Prostate gland (tissue), 2 donors: Measurements from ENCODE around the gene MAMSTR. TPM values are rescaled to one million over a fixed set of nuclear protein-coding genes. Genes with fewer than 3 reads are reported as not detected.

Experiments
- DNase-seq: peaks from one replicate; pipeline ENCODE4 v3.0.0-alpha.2; 2019; ENCODE audit warnings: low spot score
- H3K27ac ChIP-seq, 2 donors: fragments of 200-600 bp; sonication (generic); 2 replicates each; pipeline ENCODE4 v1.5.1; 2017 to 2019
- H3K27me3 ChIP-seq: fragments of 200-600 bp; sonication (generic); replicated peaks from 2 replicates; pipeline ENCODE4 v1.5.1; 2019; ENCODE audit not compliant: insufficient read depth
- H3K36me3 ChIP-seq, 2 donors: fragments of 200-600 bp; sonication (generic); 1 replicate in 1 of 2; 2 replicates in 1 of 2; pipeline versions ENCODE4 v1.5.1 to v1.8.1; 2017 to 2019
- H3K4me1 ChIP-seq: fragments of 200-600 bp; sonication (generic); replicated peaks from 2 replicates; pipeline ENCODE4 v1.5.1; 2019
- H3K4me3 ChIP-seq, 2 donors: fragments of 200-600 bp; sonication (generic); 2 replicates each; pipeline ENCODE4 v1.5.1; 2017 to 2019
- H3K9me3 ChIP-seq: fragments of 200-600 bp; sonication (generic); 2 replicates; pipeline ENCODE4 v1.5.1; 2017
- CTCF ChIP-seq, 4 experiments: fragments of 200-600 bp in 2 of 4; fragments of 450-650 bp in 2 of 4; sonication (generic) in 2 of 4; IDR thresholded peaks; 1 replicate in 3 of 4; 2 replicates in 1 of 4; pipeline ENCODE4 v1.5.1; 2016 to 2019; ENCODE audit warnings: antibody characterized with exemption in 4 of 4, mild to moderate bottlenecking in 2 of 4, moderate library complexity in 2 of 4
- POLR2A ChIP-seq: fragments of 450-650 bp; IDR thresholded peaks from one replicate; pipeline ENCODE4 v1.6.1; 2016; ENCODE audit warnings: antibody characterized with exemption, mild to moderate bottlenecking
- POLR2AphosphoS5 ChIP-seq: sonication (generic); formaldehyde crosslinking; IDR thresholded peaks from one replicate; pipeline ENCODE4 v1.6.1; 2017; ENCODE audit warnings: antibody characterized with exemption
- WGBS: methylation state at CpG from one replicate; pipeline ENCODE4 v1.1.5; 2018; 5-methylcytosine and 5-hydroxymethylcytosine counted together
- intact Hi-C: fragments of 100-400 bp; cut with DNase I; formaldehyde crosslinking; loops from one replicate; pipeline ENCODE4 v1.14.2; 2022
- total RNA-seq, 2 donors: library from RNA; depleted of rRNA; stranded (reverse); fragments of >200 nt; gene quantifications; one replicate each; pipeline ENCODE4 v1.1.0, GENCODE V29; 2016

MAMSTR gene
- total RNA-seq, 2 donors from 2014 or later = 2.6 to 13.9 TPM

- intact Hi-C loops = loop anchor here (10.0 kb wide), 1 partner anchor 65 kb away; the partner anchor contains the start of gene NTN5
- TF ChIP-seq CTCF (IDR thresholded peaks at IDR 0.05) = no peak
- TF ChIP-seq POLR2AphosphoS5 = no peak
- no peak for TF ChIP-seq POLR2A
- Histone ChIP-seq H3K9me3 (no peaks in the 10 kb centered on the region), H3K27ac (peak overlapping the region; percentile 61 to 71), H3K36me3 (no peaks in the 10 kb centered on the region), H3K4me1 (peaks cover 7% of the 10 kb centered on the region), H3K27me3 (no peaks in the 10 kb centered on the region), H3K4me3 (peak overlapping the region; percentile 38 to 40)
- DNase-seq = no peak
- 13% methylated on average over 31 of the region's 51 CpGs for WGBS
Measured at GRCh38 chr19:48739404-48740163, 20.1 kb upstream of the MAMSTR start.

- Histone ChIP-seq H3K4me1 (peaks cover 7% of the 10 kb centered on the region), H3K27ac (peak overlapping the region; percentile 61 to 71), H3K36me3 (no peaks in the 10 kb centered on the region), H3K9me3 (no peaks in the 10 kb centered on the region), H3K27me3 (no peaks in the 10 kb centered on the region), H3K4me3 (peak overlapping the region; percentile 38 to 40)
- intact Hi-C loops = loop anchor here (10.0 kb wide), 1 partner anchor 64 kb away; the partner anchor contains the start of gene NTN5
- peak; percentile 26 for TF ChIP-seq POLR2A
- TF ChIP-seq POLR2AphosphoS5 = no peak
- peak; percentile 41 to 78 (median 62) for TF ChIP-seq CTCF (IDR thresholded peaks at IDR 0.05)
- 2% methylated on average over 46 of the region's 96 CpGs for WGBS
- DNase-seq = peak; percentile 94
Measured at GRCh38 chr19:48738557-48739403, 19.3 kb upstream of the MAMSTR start.

DNA sequence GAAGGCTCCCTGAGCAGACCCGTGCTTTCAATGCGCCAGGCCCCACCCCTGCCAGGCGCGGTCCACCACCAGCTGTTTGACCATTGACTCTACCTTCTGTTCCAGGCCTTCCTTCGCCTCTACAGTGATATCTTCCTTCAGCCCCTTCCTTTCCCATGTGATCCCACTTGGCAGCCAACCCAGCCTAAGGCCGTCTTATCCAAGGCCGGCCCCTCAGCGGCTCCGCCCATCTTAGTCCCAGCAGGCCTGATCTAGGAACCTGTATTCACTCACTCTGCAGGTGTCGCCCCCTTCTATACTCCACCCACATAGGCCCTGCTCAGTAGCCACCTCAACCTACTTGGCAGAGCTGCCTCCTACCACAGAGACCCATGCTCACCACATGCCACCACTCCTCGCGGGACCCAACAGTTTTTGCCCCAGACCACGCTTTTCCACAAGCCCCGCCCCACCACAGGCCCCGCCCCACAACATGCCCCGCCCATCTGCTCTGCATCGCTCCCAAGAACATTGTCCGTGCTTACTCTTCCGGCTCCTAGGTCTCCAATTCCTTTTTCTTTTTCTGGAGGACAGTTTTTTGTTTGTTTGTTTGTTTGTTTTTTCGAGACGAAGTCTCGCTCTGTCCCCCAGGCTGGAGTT is 18.0 kb upstream of the MAMSTR start:
- H3K36me3 ChIP-seq = no peaks in the 10 kb centered on the region
- no peak for TF ChIP-seq CTCF (IDR thresholded peaks at IDR 0.05)
- TF ChIP-seq POLR2A = no peak
- no peak for TF ChIP-seq POLR2AphosphoS5
- peaks cover 7% of the 10 kb centered on the region for H3K4me1 ChIP-seq
- WGBS = 69% methylated on average over 22 of the region's 22 CpGs
- no peak overlapping the region for H3K27ac ChIP-seq
- no peaks in the 10 kb centered on the region for H3K27me3 ChIP-seq
- intact Hi-C loops = loop anchor here (10.0 kb wide), 1 partner anchor 63 kb away; the partner anchor contains the start of gene NTN5
- no peak overlapping the region for H3K4me3 ChIP-seq
- H3K9me3 ChIP-seq = no peaks in the 10 kb centered on the region
- no peak for DNase-seq

- intact Hi-C loops = loop anchor here (10.0 kb wide), 1 partner anchor 60 kb away; the partner anchor contains the start of gene NTN5
- WGBS = 23% methylated on average over 38 of the region's 38 CpGs
- DNase-seq = no peak
- H3K27ac ChIP-seq = no peak overlapping the region
- H3K4me3 ChIP-seq = no peak overlapping the region
- TF ChIP-seq POLR2AphosphoS5 (no peak), POLR2A (no peak), CTCF (IDR thresholded peaks at IDR 0.05) (no peak)
- H3K9me3 ChIP-seq = no peaks in the 10 kb centered on the region
- H3K27me3 ChIP-seq = no peaks in the 10 kb centered on the region
- no peaks in the 10 kb centered on the region for H3K36me3 ChIP-seq
- H3K4me1 ChIP-seq = peaks cover 7% of the 10 kb centered on the region
Measured at GRCh38 chr19:48735031-48735615, 15.6 kb upstream of the MAMSTR start.
